Stomach (tissue), 9 donors: ENCODE measurements around the gene FBXO22. TPM values are rescaled to one million over a fixed set of nuclear protein-coding genes. Genes with fewer than 3 reads are reported as not detected.
"Not testable (repeated sequence)": the region's sequence is repeated elsewhere in the genome, so short reads cannot be mapped to it uniquely, and the experiment has no call there.

Experiments
- DNase-seq, 2 donors: peaks; one replicate each; pipeline versions ENCODE4 v3.0.0 to v3.0.0-alpha.2; 2013 to 2019
- H3K27ac ChIP-seq, 5 donors: fragments of 200-600 bp in 4 of 5; sonication (generic) in 4 of 5; one replicate each; pipeline ENCODE4 v1.5.1; 2013 to 2019; ENCODE audit warnings: mild to moderate bottlenecking in 1 of 5, moderate library complexity in 1 of 5
- H3K27me3 ChIP-seq, 3 donors: fragments of 200-600 bp; sonication (generic); one replicate each; pipeline ENCODE4 v1.5.1; 2017 to 2019; ENCODE audit warnings: mixed run types in 1 of 3
- H3K36me3 ChIP-seq, 4 donors: fragments of 200-600 bp; sonication (generic); 1 replicate in 3 of 4; 2 replicates in 1 of 4; pipeline ENCODE4 v1.5.1; 2016 to 2019
- H3K4me1 ChIP-seq, 4 donors: fragments of 200-600 bp; sonication (generic); one replicate each; pipeline ENCODE4 v1.5.1; 2016 to 2019
- H3K4me3 ChIP-seq, 4 donors: fragments of 200-600 bp; sonication (generic) in 3 of 4; one replicate each; pipeline ENCODE4 v1.5.1; 2016 to 2019; ENCODE audit warnings: mild to moderate bottlenecking in 1 of 4
- H3K9me3 ChIP-seq, 4 donors: fragments of 200-600 bp; sonication (generic); one replicate each; pipeline ENCODE4 v1.5.1; 2016 to 2019
- CTCF ChIP-seq, 7 experiments: fragments of 450-650 bp in 4 of 7; fragments of 200-600 bp in 3 of 7; sonication (generic) in 3 of 7; IDR thresholded peaks; one replicate each; pipeline ENCODE4 v1.5.1; 2016 to 2019; ENCODE audit warnings: antibody characterized with exemption in 7 of 7, control low read depth in 2 of 7, mild to moderate bottlenecking in 1 of 7
- EP300 ChIP-seq: sonication (generic); formaldehyde crosslinking; IDR thresholded peaks from one replicate; pipeline ENCODE4 v1.6.1; 2017; ENCODE audit warnings: antibody characterized with exemption
- POLR2A ChIP-seq, 4 donors: fragments of 450-650 bp; IDR thresholded peaks; one replicate each; pipeline ENCODE4 v1.6.1; 2016; ENCODE audit warnings: antibody characterized with exemption in 4 of 4, control low read depth in 2 of 4, mild to moderate bottlenecking in 1 of 4, moderate library complexity in 1 of 4
- POLR2AphosphoS5 ChIP-seq, 3 donors: sonication (generic); formaldehyde crosslinking; IDR thresholded peaks; one replicate each; pipeline ENCODE4 v1.6.1; 2016; ENCODE audit warnings: antibody characterized with exemption in 3 of 3
- WGBS, 5 donors: extraction: QIAGEN DNeasy Blood & Tissue Kit in 3 of 5; methylation state at CpG; one replicate each; pipeline versions ENCODE4 v1.1.5 to v1.1.7; 2013 to 2018; 5-methylcytosine and 5-hydroxymethylcytosine counted together
- intact Hi-C: fragments of 100-400 bp; cut with DNase I; formaldehyde crosslinking; loops from one replicate; pipeline ENCODE4 v1.15.1; 2023; ENCODE audit warnings: low total_unique reads
- polyA plus RNA-seq, 3 donors: library from polyadenylated mRNA; stranded (reverse); fragments of 200-250 nt; gene quantifications; one replicate each; pipeline ENCODE4 v1.2.3, GENCODE V29; 2013
- total RNA-seq, 5 donors: library from RNA; depleted of rRNA; stranded (reverse); fragments of >200 nt; gene quantifications; one replicate each; pipeline versions ENCODE4 v1.1.0 to v1.2.3, GENCODE V29; 2014 to 2016
- donor health status: healthy with polysubstance abuse.
- donor health status: Bipolar disorder and iron deficiency.
- donor health status: healthy.

The FBXO22 gene
- total and polyA plus RNA-seq, 8 donors: 8.2 to 100 (median 19.0) TPM

GRCh38 chr15:75902129-75902557 is 1.5 kb upstream of the FBXO22 start:
- no peaks in the 10 kb centered on the region for H3K27me3 ChIP-seq
- no peaks in the 10 kb centered on the region for H3K9me3 ChIP-seq
- peak in 1 of 2 donors; percentile 41 for DNase-seq
- no peak overlapping the region for H3K4me3 ChIP-seq
- TF ChIP-seq CTCF (IDR thresholded peaks at IDR 0.05) (no peak), POLR2AphosphoS5 (IDR thresholded peaks at IDR 0.05) (no peak), EP300 (no peak), POLR2A (IDR thresholded peaks at IDR 0.05) (no peak)
- H3K36me3 ChIP-seq: peaks cover 0 to 22% (median 8%) of the 10 kb centered on the region in 4 donors
- WGBS, 5 donors: 56 to 65% (median 64%) methylated on average over 8 of the region's 8 CpGs
- H3K27ac ChIP-seq: peak overlapping the region in 1 of 5 donors; percentile 26
- H3K4me1 ChIP-seq: peaks cover 7 to 44% (median 23%) of the 10 kb centered on the region in 4 donors
- intact Hi-C loops: no loop called here

GRCh38 chr15:75905231-75905630 is 1.6 kb downstream of the FBXO22 start:
- no peak overlapping the region for H3K27ac ChIP-seq
- H3K9me3 ChIP-seq: no peaks in the 10 kb centered on the region
- peak overlapping the region in 2 of 4 donors; percentile 73 to 89 for H3K4me3 ChIP-seq
- WGBS, 5 donors: 71 to 81% (median 76%) methylated on average over 5 of the region's 5 CpGs
- peaks cover 7 to 44% (median 27%) of the 10 kb centered on the region in 4 donors for H3K4me1 ChIP-seq
- intact Hi-C loops: no loop called here
- peaks cover 0 to 14% (median 6%) of the 10 kb centered on the region in 4 donors for H3K36me3 ChIP-seq
- TF ChIP-seq EP300: no peak
- no peak for TF ChIP-seq POLR2A (IDR thresholded peaks at IDR 0.05)
- TF ChIP-seq CTCF (IDR thresholded peaks at IDR 0.05): no peak
- no peak for TF ChIP-seq POLR2AphosphoS5 (IDR thresholded peaks at IDR 0.05)
- DNase-seq: no peak
- no peaks in the 10 kb centered on the region for H3K27me3 ChIP-seq

GRCh38 chr15:75910355-75910754 is 6.7 kb downstream of the FBXO22 start:
- intact Hi-C loops, H3K9me3 ChIP-seq, H3K4me3 ChIP-seq, H3K27ac ChIP-seq, DNase-seq, H3K27me3 ChIP-seq: not testable (repeated sequence)
- Histone ChIP-seq H3K36me3 (peaks cover 4 to 43% (median 37%) of the 10 kb centered on the region in 4 donors), H3K4me1 (peaks cover 0 to 18% (median 9%) of the 10 kb centered on the region in 4 donors)
- 93 to 98% (median 96%) methylated on average over 3 of the region's 3 CpGs for WGBS, 5 donors

GRCh38 chr15:75916978-75917377 is 13.3 kb downstream of the FBXO22 start:
- H3K9me3 ChIP-seq: no peaks in the 10 kb centered on the region
- H3K4me3 ChIP-seq: no peak overlapping the region
- H3K4me1 ChIP-seq: peaks cover 0 to 5% (median 3%) of the 10 kb centered on the region in 4 donors
- peaks cover 18 to 77% (median 68%) of the 10 kb centered on the region in 4 donors for H3K36me3 ChIP-seq
- 37 to 64% (median 47%) methylated on average over 1 of the region's 1 CpG for WGBS, 5 donors
- intact Hi-C loops: no loop called here
- no peak for TF ChIP-seq CTCF (IDR thresholded peaks at IDR 0.05)
- no peak for TF ChIP-seq POLR2A (IDR thresholded peaks at IDR 0.05)
- TF ChIP-seq EP300: no peak
- TF ChIP-seq POLR2AphosphoS5 (IDR thresholded peaks at IDR 0.05): no peak
- no peaks in the 10 kb centered on the region for H3K27me3 ChIP-seq
- no peak for DNase-seq
- no peak overlapping the region for H3K27ac ChIP-seq

- 88 to 100% (median 100%) methylated on average over 1 of the region's 1 CpG for WGBS, 5 donors
- Histone ChIP-seq H3K4me3 (no peak overlapping the region), H3K36me3 (peaks cover 18 to 71% (median 62%) of the 10 kb centered on the region in 4 donors), H3K4me1 (peaks cover 10 to 17% (median 12%) of the 10 kb centered on the region in 4 donors), H3K27ac (no peak overlapping the region), H3K27me3 (no peaks in the 10 kb centered on the region), H3K9me3 (no peaks in the 10 kb centered on the region)
- DNase-seq: no peak
- intact Hi-C loops: no loop called here
- TF ChIP-seq EP300 (no peak), POLR2A (IDR thresholded peaks at IDR 0.05) (no peak), CTCF (IDR thresholded peaks at IDR 0.05) (no peak), POLR2AphosphoS5 (IDR thresholded peaks at IDR 0.05) (no peak)
These were observed 14.5 kb downstream of the FBXO22 start for GRCh38 chr15:75918135-75918534.
